GM18868 (cell line): ENCODE data around the gene EIF3B.
A peak's percentile ranks its signal among the peaks of the same experiment; 100 is the strongest.
"Not testable (repeated sequence)": the region's sequence is repeated elsewhere in the genome, so short reads cannot be mapped to it uniquely, and the experiment has no call there.

Source experiments
- ATAC-seq: cut with Tn5 transposase; IDR thresholded peaks from one replicate; pipeline ENCODE4 v1.9.1; 2021; ENCODE audit warnings: mild to moderate bottlenecking, moderate library complexity; ENCODE audit not compliant: unreplicated experiment

Gene EIF3B

GRCh38 chr7:2347351-2348063 lies 7.1 kb upstream of the EIF3B start:
- ATAC-seq = not testable (repeated sequence)

DNA sequence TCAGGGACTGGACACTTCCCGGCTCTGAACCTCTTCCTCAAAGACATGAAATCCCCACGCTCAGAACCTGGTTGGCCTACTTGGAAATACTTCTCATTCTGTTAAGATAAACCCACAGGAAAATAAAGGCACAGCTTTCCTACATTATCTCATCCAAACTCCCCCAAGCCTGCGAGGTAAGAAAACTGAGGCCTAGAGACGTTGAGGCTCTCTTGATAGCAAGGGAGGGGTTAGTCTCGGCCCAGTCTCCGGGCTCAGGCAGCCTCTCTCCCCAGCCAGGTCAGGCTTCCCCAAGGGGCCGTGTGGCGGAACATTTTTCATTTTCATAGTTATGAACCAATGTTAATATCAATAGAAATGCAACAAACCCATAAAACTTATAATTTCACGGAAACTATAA lies 4.6 kb upstream of the EIF3B start:
- ATAC-seq = no peak

DNA sequence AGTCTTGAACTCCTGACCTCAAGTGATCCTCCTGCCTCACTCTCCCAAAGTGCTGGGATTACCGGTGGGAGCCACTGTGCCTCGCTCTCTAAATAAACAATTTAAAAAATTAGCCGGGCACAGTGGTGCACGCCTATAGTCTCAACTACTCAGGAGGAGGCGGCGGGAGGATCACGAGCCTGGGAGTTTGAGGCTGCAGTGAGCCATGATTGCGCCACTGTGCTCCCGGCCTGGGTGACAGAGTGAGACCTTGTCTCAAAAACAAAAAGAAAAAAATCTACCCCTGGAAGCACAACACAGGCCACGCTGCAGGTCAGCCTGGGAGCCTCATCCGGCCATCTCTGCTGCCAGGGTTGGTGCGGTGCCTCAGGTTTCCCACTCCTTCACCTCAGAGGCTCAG lies 3.8 kb upstream of the EIF3B start:
- no peak for ATAC-seq

DNA sequence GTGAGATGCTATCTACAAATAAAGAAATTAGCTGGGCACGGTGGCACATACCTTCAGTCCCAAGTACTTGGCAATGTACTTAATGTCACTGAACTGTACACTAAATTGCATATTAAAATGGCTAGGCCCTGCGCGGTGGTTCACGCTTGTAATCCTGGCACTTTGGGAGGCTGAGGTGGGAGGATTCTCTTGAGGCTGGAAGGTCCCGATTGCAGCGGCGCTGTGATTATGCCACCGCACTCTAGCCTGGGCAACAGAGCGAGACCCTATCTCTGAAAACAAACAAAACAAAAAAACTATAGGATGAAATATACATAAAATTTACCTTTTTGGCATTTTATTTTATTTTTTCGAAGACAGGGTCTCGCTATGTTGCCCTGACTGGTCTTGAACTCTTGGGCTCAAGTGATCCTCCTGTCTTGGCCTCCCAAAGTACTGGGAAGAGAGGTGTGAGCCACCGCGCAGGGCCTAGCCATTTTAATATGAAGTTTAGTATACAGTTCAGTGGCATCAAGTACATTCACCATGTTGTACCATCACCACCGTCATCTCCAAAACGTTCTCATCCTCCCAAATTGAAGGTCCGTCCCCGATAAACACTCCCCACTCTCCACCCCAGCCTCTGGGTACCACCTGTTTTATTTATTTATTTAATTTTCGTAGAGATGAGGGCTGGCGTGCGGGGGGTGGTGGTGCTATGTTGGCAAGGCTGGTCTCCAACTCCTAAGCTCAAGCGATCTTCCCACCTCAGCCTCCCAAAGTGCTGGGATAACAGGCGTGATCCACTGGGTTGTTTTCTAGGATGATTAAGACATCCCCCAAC lies 1.3 kb upstream of the EIF3B start:
- ATAC-seq = no peak

DNA sequence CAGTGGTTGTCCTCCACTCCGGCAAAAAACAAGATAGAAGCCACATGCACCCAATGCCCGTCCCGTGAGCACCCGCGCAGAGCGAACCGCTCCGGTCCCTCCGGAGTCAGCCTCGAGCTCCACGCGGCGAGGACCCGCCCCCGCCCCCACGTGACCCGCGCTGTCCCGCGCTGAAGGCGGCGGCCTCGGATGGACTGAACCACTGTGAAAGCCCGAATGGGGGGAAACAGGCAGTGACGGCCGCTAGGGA lies 766 bp upstream of the EIF3B start:
- peak; percentile 52 for ATAC-seq

DNA sequence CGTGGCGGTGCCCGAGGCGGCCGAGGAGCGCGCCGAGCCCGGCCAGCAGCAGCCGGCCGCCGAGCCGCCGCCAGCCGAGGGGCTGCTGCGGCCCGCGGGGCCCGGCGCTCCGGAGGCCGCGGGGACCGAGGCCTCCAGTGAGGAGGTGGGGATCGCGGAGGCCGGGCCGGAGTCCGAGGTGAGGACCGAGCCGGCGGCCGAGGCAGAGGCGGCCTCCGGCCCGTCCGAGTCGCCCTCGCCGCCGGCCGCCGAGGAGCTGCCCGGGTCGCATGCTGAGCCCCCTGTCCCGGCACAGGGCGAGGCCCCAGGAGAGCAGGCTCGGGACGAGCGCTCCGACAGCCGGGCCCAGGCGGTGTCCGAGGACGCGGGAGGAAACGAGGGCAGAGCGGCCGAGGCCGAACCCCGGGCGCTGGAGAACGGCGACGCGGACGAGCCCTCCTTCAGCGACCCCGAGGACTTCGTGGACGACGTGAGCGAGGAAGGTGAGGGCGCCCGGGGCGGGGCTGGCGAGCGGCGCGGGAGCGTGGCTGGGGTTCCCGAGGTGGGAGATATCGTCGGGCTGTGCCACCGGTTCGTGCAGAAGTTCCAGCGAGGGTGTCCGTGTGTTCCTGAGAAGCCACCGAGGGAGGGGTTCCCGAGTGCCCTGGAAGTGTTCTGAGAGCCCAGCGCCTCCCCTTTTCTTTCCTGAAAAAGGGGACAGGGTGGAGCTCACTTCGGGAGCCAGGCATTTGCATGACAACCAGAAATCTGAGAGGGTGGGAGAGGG lies 495 bp downstream of the EIF3B start:
- peak; percentile 7 for ATAC-seq

DNA sequence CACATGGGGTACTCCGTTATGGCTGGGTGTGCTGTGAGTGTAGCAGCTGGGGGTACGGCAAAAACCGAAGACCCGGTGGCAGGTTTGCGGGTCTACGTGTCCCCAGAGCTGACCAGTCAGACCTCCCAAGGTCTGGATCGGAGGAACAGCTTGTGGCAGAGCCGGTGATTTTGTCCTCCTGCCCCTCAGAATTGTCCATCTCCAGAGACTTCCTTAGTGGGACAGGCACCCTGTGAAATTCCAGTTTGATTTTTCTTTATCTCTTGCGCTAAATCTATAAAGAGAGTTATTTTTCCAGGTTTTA lies 1.0 kb downstream of the EIF3B start:
- ATAC-seq = no peak

GRCh38 chr7:2357165-2357564 lies 2.5 kb downstream of the EIF3B start:
- no peak for ATAC-seq

GRCh38 chr7:2357571-2357970 lies 2.9 kb downstream of the EIF3B start:
- no peak for ATAC-seq

- no peak for ATAC-seq
Observed at GRCh38 chr7:2358968-2359527, 4.4 kb downstream of the EIF3B start.

DNA sequence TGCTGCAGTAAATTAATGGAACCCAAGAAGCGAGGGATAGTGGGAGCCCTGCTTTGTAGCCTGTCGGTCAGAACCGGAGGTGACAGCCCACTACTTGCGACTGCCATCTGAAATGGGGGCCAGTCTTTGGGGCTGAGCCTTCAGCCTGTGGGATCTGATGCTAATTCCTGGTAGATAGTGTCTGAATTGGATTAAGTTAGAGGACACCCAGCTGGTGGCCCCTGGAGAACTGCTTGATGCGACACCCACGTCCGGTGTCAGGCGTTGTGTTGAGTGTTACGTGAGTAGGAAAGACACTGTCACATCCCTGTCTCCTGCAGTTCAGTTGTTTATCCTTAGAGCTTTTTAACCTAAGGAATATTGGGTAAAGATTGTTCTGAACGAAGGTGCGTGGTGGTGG lies 5.0 kb downstream of the EIF3B start:
- ATAC-seq = no peak

- no peak for ATAC-seq
Observed at GRCh38 chr7:2360796-2361195, 6.2 kb downstream of the EIF3B start.

GRCh38 chr7:2362385-2363088 lies 7.9 kb downstream of the EIF3B start:
- ATAC-seq = no peak

GRCh38 chr7:2369139-2369538 lies 14.5 kb downstream of the EIF3B start:
- ATAC-seq = no peak

DNA sequence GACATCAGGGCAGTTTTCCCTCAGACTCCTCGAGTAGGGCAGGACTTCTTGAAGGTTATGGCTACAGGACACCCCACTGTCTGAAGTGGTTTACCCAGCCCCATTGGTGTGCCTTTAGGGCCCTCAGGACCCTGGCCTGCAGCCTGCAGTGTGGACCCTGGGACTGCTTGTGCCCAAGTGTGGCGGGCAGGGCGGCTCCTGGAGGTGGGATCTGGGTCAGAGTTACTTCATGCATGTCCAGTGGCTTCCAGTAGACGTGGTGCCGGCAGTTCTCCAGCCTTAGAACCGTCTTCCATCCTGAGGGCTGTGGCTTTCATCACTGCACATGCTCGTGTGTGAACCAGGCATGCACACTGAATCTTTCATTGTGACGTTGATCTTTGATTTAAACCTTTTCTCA lies 16.7 kb downstream of the EIF3B start:
- no peak for ATAC-seq

- ATAC-seq = no peak
Observed at GRCh38 chr7:2372724-2373123, 18.1 kb downstream of the EIF3B start.

GRCh38 chr7:2373124-2373556 lies 18.5 kb downstream of the EIF3B start:
- no peak for ATAC-seq

- ATAC-seq = no peak
Observed at GRCh38 chr7:2373646-2374045, 19.0 kb downstream of the EIF3B start.

GRCh38 chr7:2374401-2374800 lies 19.8 kb downstream of the EIF3B start:
- no peak for ATAC-seq

GRCh38 chr7:2374830-2375728 lies 20.5 kb downstream of the EIF3B start:
- no peak for ATAC-seq
